Germinal center (tissue), 1 donor: ENCODE measurements around the gene MAN1C1.

ENCODE experiments used
- DNase-seq: peaks from one replicate; pipeline ENCODE4 v3.0.0; 2012; ENCODE audit warnings: mixed read lengths, low spot score

The MAN1C1 gene

DNA sequence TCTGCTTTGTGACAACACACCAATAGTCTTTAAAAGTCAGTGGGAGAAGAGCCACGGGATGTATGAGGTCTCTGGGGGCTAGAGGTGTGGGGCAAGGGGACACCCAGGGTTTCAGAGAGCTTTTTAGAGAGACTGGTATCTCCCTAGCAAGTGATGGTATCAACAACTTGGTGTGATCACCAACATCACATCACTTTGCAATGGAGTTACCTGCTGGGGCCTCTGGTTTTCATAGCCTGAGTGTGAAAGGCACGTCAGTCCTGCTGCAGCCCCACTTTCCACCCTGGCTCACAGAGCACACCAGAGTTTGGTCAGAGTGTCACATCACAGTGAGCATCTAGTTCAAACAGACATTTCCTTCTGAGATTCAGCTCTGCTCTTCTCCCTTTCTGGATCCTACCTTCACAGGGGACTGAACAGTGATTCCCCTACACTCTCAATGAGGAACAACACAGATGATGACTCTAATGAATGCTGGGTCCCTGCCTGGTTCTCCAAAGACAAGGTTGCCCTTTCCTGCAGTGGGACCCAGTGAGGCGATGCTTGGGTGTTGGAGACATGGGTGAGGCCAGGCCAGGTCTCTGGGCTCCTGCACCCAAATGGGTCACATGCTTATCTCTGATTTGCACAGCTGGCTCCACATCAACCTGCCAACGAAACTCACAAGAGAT is 2.0 kb upstream of the MAN1C1 start:
- DNase-seq, result no peak

DNA sequence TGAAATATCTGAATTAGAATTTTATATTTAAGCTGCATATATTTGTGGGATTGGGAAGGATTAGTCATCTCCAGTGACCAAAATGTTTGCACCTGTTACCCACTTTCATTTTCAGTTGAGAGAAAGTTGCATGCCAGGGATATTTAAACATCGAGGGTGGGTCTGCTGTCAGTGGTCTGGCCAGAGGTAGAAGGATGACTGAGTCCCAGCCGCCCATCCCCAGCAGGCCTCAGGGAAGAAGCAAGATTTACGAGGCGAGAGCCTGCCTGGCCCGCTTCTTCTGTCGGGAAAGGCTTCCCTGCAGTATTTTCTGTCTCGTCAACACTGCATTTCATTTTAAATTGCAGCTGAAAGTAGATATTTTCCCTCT is 1.4 kb upstream of the MAN1C1 start:
- DNase-seq, result no peak

GRCh38 chr1:25615563-25616094 is 962 bp upstream of the MAN1C1 start:
- DNase-seq, result no peak

DNA sequence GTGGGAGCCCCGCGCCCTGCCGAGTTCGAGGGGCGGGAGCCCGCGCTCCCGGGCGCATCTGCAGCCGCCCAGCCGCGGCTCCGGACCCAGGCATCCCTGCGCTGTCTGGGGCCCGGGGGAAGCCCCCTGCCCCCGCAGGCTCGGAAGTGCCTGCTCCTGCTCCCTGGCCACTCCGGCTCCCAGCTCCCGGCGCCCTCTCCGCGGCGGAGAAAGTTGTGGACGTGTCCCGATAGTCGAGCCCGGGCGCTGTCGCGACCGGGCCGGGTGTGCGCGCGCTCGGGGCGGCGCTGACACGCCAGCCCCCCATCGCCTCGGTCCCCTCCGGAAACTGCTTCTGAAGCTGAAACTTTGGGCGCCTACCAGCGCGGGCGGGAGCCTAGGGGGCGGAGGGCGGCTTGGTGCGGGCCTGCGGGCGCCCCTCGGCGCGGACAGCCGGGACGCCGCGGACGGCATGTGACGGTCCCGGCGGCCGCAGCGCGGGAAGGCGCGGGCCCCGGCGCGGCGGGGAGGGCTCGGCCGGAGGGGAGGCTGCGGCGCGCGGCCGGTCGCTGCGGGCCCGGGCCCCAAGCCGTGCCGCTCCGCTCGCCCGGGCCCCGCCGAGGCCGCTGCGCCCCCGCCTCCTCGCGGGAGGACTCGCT is 515 bp downstream of the MAN1C1 start:
- DNase-seq, result peak; percentile 18

DNA sequence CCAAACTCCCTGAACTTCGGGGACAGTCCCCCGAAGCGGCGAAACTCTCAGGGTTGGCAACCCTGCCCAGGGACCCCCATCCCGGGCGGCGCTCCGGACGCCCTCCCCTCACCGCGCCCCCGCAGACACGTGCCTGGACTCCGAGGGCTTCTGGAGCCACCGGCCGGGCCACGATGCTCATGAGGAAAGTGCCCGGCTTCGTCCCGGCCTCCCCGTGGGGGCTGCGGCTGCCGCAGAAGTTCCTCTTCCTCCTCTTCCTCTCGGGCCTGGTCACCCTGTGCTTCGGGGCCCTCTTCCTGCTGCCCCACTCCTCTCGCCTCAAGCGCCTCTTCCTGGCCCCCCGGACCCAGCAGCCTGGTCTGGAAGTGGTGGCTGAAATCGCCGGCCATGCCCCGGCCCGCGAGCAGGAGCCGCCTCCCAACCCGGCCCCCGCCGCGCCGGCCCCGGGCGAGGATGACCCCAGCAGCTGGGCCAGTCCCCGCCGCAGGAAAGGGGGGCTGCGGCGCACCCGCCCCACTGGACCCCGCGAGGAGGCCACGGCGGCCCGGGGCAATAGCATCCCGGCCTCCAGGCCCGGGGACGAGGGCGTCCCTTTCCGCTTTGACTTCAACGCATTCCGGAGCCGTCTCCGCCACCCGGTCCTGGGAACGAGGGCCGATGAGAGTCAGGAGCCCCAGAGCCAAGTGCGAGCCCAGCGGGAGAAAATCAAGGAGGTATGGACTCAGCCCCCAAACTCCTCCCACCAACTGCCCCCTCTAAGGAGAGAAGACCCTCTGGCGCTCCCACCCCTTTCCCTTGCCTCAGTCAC is 1.2 kb downstream of the MAN1C1 start:
- DNase-seq, result no peak

- no peak for DNase-seq
These were observed 1.8 kb downstream of the MAN1C1 start for GRCh38 chr1:25618433-25618808.

GRCh38 chr1:25619101-25619890 is 2.7 kb downstream of the MAN1C1 start:
- DNase-seq, result peak; percentile 40

DNA sequence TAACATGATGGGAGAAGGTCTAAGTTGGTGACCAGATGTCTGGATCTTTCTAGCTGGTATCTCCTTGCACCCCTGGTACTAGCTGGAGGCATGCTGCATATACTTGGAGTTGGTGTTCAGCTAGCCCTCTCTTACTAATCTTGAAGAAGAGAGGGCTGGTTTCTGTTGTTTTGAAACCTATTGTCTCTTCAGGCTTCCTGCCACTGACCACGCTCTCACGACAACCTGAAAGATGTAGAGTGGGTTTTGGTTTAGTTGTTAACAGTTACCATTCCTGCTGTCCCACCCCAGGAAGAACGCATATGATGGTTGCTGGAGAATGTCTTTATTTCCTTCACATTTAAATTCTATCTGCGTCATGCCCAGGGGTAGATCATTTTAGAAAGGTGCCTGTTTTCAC is 3.6 kb downstream of the MAN1C1 start:
- DNase-seq, result no peak

GRCh38 chr1:25620701-25621350 is 4.2 kb downstream of the MAN1C1 start:
- DNase-seq, result no peak

DNA sequence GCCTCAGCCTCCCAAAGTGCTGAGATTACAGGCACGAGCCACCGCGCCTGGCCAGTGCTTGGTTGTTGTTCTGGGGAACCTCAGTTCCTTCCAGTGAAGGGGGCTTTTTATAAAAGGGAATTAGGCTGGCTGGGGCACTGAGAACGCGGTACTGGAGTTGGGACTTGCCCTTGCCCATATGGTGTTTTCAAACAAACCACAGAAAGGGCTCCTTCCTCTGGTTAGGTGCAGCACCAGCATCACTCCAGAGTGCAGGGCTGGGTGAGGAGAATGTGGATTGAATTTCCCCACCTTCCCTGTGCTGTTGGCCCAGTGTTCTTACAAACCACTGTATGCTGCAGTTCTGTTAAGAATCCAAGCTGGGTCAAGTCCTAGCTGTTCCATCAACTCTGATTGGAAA is 5.3 kb downstream of the MAN1C1 start:
- DNase-seq, result no peak

GRCh38 chr1:25622531-25622930 is 5.9 kb downstream of the MAN1C1 start:
- no peak for DNase-seq

GRCh38 chr1:25623007-25623406 is 6.4 kb downstream of the MAN1C1 start:
- no peak for DNase-seq

DNA sequence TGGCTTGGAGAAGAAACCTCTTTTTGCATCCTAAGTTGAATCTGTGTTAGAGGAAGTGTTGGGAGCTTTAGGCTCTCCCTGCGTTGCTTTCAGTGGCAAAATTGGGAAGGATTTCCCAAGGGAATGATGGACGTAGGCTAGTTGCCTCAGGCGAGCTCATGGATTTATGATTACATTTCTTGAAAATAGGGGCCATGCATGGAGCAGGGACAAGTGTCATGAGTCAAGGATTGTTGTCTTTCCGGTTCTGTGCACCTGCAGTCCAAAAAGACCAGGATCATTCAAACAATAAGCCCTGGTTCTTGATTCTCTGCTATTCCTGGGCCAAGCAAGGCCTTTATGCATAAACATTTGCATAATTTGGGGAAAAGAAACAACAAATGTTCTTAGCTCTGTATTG is 7.1 kb downstream of the MAN1C1 start:
- DNase-seq, result no peak

GRCh38 chr1:25624156-25624555 is 7.6 kb downstream of the MAN1C1 start:
- no peak for DNase-seq

GRCh38 chr1:25624604-25625003 is 8.0 kb downstream of the MAN1C1 start:
- no peak for DNase-seq

DNA sequence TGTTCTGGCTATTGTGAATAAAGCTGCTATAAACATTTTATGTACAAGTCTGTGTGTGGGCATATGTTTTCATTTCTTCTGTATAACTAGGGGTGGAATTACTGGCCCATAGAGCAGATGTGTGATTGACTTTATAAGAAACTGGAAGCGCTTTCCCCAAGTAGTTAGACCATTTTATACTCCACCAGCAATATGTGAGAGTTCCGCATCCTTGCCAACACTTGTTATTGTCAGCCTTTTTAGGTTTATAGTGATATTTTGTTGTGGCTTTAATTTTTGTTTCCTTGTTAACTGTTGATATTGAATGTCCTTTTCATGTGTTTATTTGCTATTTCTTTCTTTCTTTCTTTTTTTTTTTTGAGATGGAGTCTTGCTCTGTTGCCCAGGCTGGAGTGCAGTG is 9.4 kb downstream of the MAN1C1 start:
- DNase-seq, result no peak

- DNase-seq, result no peak
These were observed 12.3 kb downstream of the MAN1C1 start for GRCh38 chr1:25628741-25629421.

GRCh38 chr1:25629836-25630235 is 13.2 kb downstream of the MAN1C1 start:
- no peak for DNase-seq

- no peak for DNase-seq
These were observed 15.3 kb downstream of the MAN1C1 start for GRCh38 chr1:25631750-25632485.

- DNase-seq, result no peak
These were observed 17.5 kb downstream of the MAN1C1 start for GRCh38 chr1:25634066-25634465.
